HepG2 (cell line): ENCODE results near the gene ZNF485. TPM values are rescaled to one million over a fixed set of nuclear protein-coding genes. Genes with fewer than 3 reads are reported as not detected.

Source experiments
- ATAC-seq: fragments of 200-7000 bp; cut with Tn5 transposase; 3 replicates; pipeline ENCODE4 v1.9.1; 2020; ENCODE audit warnings: mild to moderate bottlenecking, moderate library complexity
- BruUV-seq: library from RNA; stranded (reverse); fragments of 400-500 nt; replicated peaks from 2 replicates; lab custom pipeline; 2021; lab: Mats Ljungman, UMichigan
- CTCF ChIA-PET: fragments of 300-600 bp; formaldehyde crosslinking; extraction: SDS; loops from one replicate; lab custom pipeline; 2021; ENCODE audit warnings: low total read pairs, inconsistent platforms, low intra/inter-chr PET ratio; lab: Yijun Ruan, JAX
- POLR2A ChIA-PET: fragments of 350-600 bp; sonication (Branson Sonifier 250); formaldehyde crosslinking; loops from one replicate; lab custom pipeline; 2020; ENCODE audit warnings: antibody characterized with exemption, inconsistent platforms; lab: Yijun Ruan, JAX
- DNase-seq: peaks from one replicate; pipeline ENCODE4 v3.0.0-alpha.2; 2015; ENCODE audit warnings: low spot score
- FAIRE-seq: peaks from 3 replicates; lab custom pipeline; 2011; peaks lifted over from hg19 to GRCh38; lab: Jason Lieb, UNC
- H2AFZ ChIP-seq: one replicate; pipeline ENCODE4 v1.6.1; 2011; ENCODE audit warnings: low read length, inconsistent platforms
- H3K27ac ChIP-seq: fragments of 300-600 bp; 3 replicates; pipeline ENCODE4 v1.8.0; 2011; ENCODE audit warnings: mixed run types, mild to moderate bottlenecking, mixed read lengths, low read length, inconsistent platforms; ENCODE audit not compliant: insufficient read depth; ENCODE audit errors: extremely low read length
- H3K27me3 ChIP-seq, 2 experiments: fragments of 200-600 bp in 1 of 2; 2 replicates in 1 of 2; 3 replicates in 1 of 2; pipeline versions ENCODE4 v1.6.0 to v1.8.0; 2011; ENCODE audit warnings: low read length in 2 of 2, mild to moderate bottlenecking in 2 of 2, moderate library complexity in 2 of 2, inconsistent platforms in 1 of 2; ENCODE audit not compliant: insufficient read depth in 2 of 2, control insufficient read depth in 1 of 2
- H3K36me3 ChIP-seq, 2 experiments: fragments of 200-600 bp in 1 of 2; replicated peaks in 1 of 2; 2 replicates in 1 of 2; 3 replicates in 1 of 2; pipeline versions ENCODE4 v1.5.1 to v1.8.0; 2011; ENCODE audit warnings: low read length in 2 of 2, inconsistent platforms in 1 of 2; ENCODE audit not compliant: insufficient read depth in 2 of 2, control insufficient read depth in 1 of 2
- H3K4me1 ChIP-seq: 2 replicates; pipeline ENCODE4 v1.5.1; 2012; ENCODE audit warnings: low read length, inconsistent platforms; ENCODE audit not compliant: insufficient read depth
- H3K4me2 ChIP-seq: 2 replicates; pipeline ENCODE4 v1.6.0; 2011; ENCODE audit warnings: low read depth, low read length, inconsistent platforms
- H3K4me3 ChIP-seq, 3 experiments: fragments of 200-600 bp in 1 of 3; sonication (generic), shearing (Covaris generic) in 1 of 3; replicated peaks in 1 of 3; 2 replicates each; pipeline ENCODE4 v1.5.1; 2011 to 2016; ENCODE audit warnings: low read length in 3 of 3, inconsistent platforms in 2 of 3, low read depth in 2 of 3, mild to moderate bottlenecking in 2 of 3, control low read depth in 1 of 3, mixed read lengths in 1 of 3; ENCODE audit not compliant: insufficient read depth in 1 of 3
- H3K79me2 ChIP-seq: one replicate; pipeline ENCODE4 v1.6.1; 2011; ENCODE audit warnings: low read length, inconsistent platforms; ENCODE audit not compliant: insufficient read depth
- H3K9ac ChIP-seq: 2 replicates; pipeline ENCODE4 v1.6.0; 2011; ENCODE audit warnings: mild to moderate bottlenecking, low read depth, low read length, inconsistent platforms; ENCODE audit not compliant: insufficient read depth
- H3K9me3 ChIP-seq: 2 replicates; pipeline ENCODE4 v1.5.1; 2012; ENCODE audit warnings: mild to moderate bottlenecking, low read length
- H4K20me1 ChIP-seq: 2 replicates; pipeline ENCODE4 v1.6.0; 2011; ENCODE audit warnings: inconsistent platforms, mild to moderate bottlenecking, low read length, moderate library complexity; ENCODE audit not compliant: insufficient read depth
- CEBPB ChIP-seq: IDR thresholded peaks from 2 replicates; pipeline ENCODE4 v1.6.1; 2011; ENCODE audit warnings: low read depth, low read length, improper control_type of control experiment, borderline replicate concordance
- HNF4A ChIP-seq: sonication (generic); formaldehyde crosslinking; IDR thresholded peaks from 2 replicates; pipeline ENCODE4 v1.4.0; 2020; ENCODE audit warnings: missing genetic modification reagents
- HNF4G ChIP-seq, 2 experiments: sonication (generic) in 1 of 2; formaldehyde crosslinking in 1 of 2; IDR thresholded peaks; 2 replicates each; pipeline versions ENCODE4 v1.4.0 to v1.6.1; 2011 to 2020; ENCODE audit warnings: borderline replicate concordance in 2 of 2, low read depth in 2 of 2, mild to moderate bottlenecking in 2 of 2, low read length in 1 of 2, missing genetic modification reagents in 1 of 2, moderate library complexity in 1 of 2
- HNRNPH1 ChIP-seq: fragments of 200-400 bp; formaldehyde crosslinking; optimal IDR thresholded peaks from 2 replicates; pipeline ENCODE3; 2017; ENCODE audit warnings: mild to moderate bottlenecking, low read depth, low read length
- MEIS1 ChIP-seq: sonication (generic); formaldehyde crosslinking; IDR thresholded peaks from 2 replicates; pipeline ENCODE4 v1.9.0; 2021; ENCODE audit warnings: mild to moderate bottlenecking, missing genetic modification reagents, moderate library complexity, borderline replicate concordance
- NFE2L2 ChIP-seq: fragments of 150-350 bp; IDR thresholded peaks from 2 replicates; pipeline ENCODE4 v1.6.1; 2014; ENCODE audit warnings: low read length
- NFKB2 ChIP-seq: sonication (generic); formaldehyde crosslinking; IDR thresholded peaks from 2 replicates; pipeline ENCODE4 v1.4.0; 2020; ENCODE audit warnings: missing genetic modification reagents, borderline replicate concordance
- POLR2AphosphoS5 ChIP-seq: IDR thresholded peaks from 2 replicates; pipeline ENCODE4 v1.6.1; 2012; ENCODE audit warnings: low read depth, low read length
- PPARG ChIP-seq: conservative IDR thresholded peaks from 2 replicates; pipeline ENCODE4 v1.6.1; 2016; ENCODE audit warnings: missing biosample characterization, missing genetic modification reagents
- SAFB2 ChIP-seq: sonication (generic); formaldehyde crosslinking; IDR thresholded peaks from 2 replicates; pipeline ENCODE4 v1.5.1; 2020; ENCODE audit warnings: missing genetic modification reagents, low read depth, mild to moderate bottlenecking, borderline replicate concordance
- SP2 ChIP-seq: sonication (generic); formaldehyde crosslinking; IDR thresholded peaks from 2 replicates; pipeline ENCODE4 v1.5.1; 2020; ENCODE audit warnings: mild to moderate bottlenecking, missing genetic modification reagents
- SP4 ChIP-seq: sonication (generic); formaldehyde crosslinking; IDR thresholded peaks from 2 replicates; pipeline ENCODE4 v1.8.1; 2023; ENCODE audit warnings: mild to moderate bottlenecking, missing genetic modification reagents
- ZBTB37 ChIP-seq: sonication (generic); formaldehyde crosslinking; IDR thresholded peaks from 2 replicates; pipeline ENCODE4 v1.4.0; 2020; ENCODE audit warnings: mild to moderate bottlenecking, missing genetic modification reagents
- ZFP36 ChIP-seq: fragments of 150-350 bp; IDR thresholded peaks from 2 replicates; pipeline ENCODE4 v1.6.1; 2018; ENCODE audit warnings: borderline replicate concordance, low read length, low read depth; ENCODE audit not compliant: partially characterized antibody
- ZNF101 ChIP-seq: sonication (generic); formaldehyde crosslinking; IDR thresholded peaks from 2 replicates; pipeline ENCODE4 v1.4.0; 2020; ENCODE audit warnings: mild to moderate bottlenecking, low read depth, missing genetic modification reagents, borderline replicate concordance
- WGBS: methylation state at CpG from one replicate; pipeline ENCODE4 v1.1.6; 2017; ENCODE audit warnings: low lambda C conversion rate; 5-methylcytosine and 5-hydroxymethylcytosine counted together
- in situ Hi-C: cut with HindIII; loops from 2 replicates; pipeline ENCODE4 v1.10.0; 2017; ENCODE audit warnings: low pct_unique_long_range_greater_than_20kb; ENCODE audit not compliant: extremely low pct_ligation_motif_present
- intact Hi-C: fragments of 100-400 bp; cut with micrococcal nuclease; formaldehyde crosslinking; loops from one replicate; pipeline ENCODE4 v1.10.0; 2022; ENCODE audit not compliant: unreplicated experiment
- polyA plus RNA-seq, 8 experiments: library from polyadenylated mRNA; depleted of rRNA in 3 of 8; stranded (reverse) in 7 of 8; unstranded in 1 of 8; fragments of >200 nt; fragmentation: Illumina TruSeq in 4 of 8; extraction: Trizol in 4 of 8; gene quantifications; 2 replicates each; pipeline versions ENCODE4 v1.2.1 to v1.2.3, GENCODE V29; 2011 to 2016; ENCODE audit warnings: low read depth in 4 of 8, missing spikeins in 1 of 8, mixed read lengths in 1 of 8; ENCODE audit not compliant: insufficient read depth in 1 of 8
- total RNA-seq, 5 experiments: library from RNA; depleted of rRNA; stranded (reverse); fragments of >200 nt; fragmentation: Illumina TruSeq; extraction: Trizol; gene quantifications; 2 replicates each; pipeline ENCODE4 v1.2.3, GENCODE V29; 2016; ENCODE audit warnings: low read depth in 1 of 5
- TF ChIP-seq, protein P1 (sequence below): sonication (generic); formaldehyde crosslinking; IDR thresholded peaks from 2 replicates; pipeline ENCODE4 v1.4.0; 2020; ENCODE audit warnings: missing genetic modification reagents
- TF ChIP-seq, protein P2 (sequence below): IDR thresholded peaks from 2 replicates; pipeline ENCODE4 v1.6.1; 2016
- TF ChIP-seq, protein P3 (sequence below): sonication (generic); formaldehyde crosslinking; IDR thresholded peaks from 2 replicates; pipeline ENCODE4 v1.4.0; 2020; ENCODE audit warnings: low read depth, mild to moderate bottlenecking, missing genetic modification reagents

Gene ZNF485
- total and polyA plus RNA-seq, 2 of the 13 experiments (the other 11 are each of a cell fraction or from before 2014, with no cell fraction given): 1.4 to 3.3 TPM

- intact Hi-C loops: no loop called here
- DNase-seq (peak; percentile 18), FAIRE-seq (no peak), ATAC-seq (peak; percentile 4; the same call in 1 of the 3 replicates)
- Histone ChIP-seq H3K9ac (no peak overlapping the region), H3K9me3 (no peaks in the 10 kb centered on the region), H3K4me3 (peak overlapping the region in 1 of 3 experiments; percentile 68; a peak in 2 of 6 replicates), H3K4me1 (peaks cover 22% of the 10 kb centered on the region), H4K20me1 (no peaks in the 10 kb centered on the region), H3K4me2 (peak overlapping the region; percentile 84), H3K36me3 (0 out of 5 replicates have a peak, but pooled peaks cover 0 to 4% of the 10 kb centered on the region in 2 experiments), H3K79me2 (no peaks in the 10 kb centered on the region), H2AFZ (no peak overlapping the region), H3K27me3 (peaks cover 3 to 8% of the 10 kb centered on the region in 2 experiments; a peak in 4 of 5 replicates), H3K27ac (no peak overlapping the region)
- in situ Hi-C loops: no loop called here
- BruUV-seq: no TSS peak
- WGBS: 72% methylated on average over 6 of the region's 6 CpGs
- ChIA-PET CTCF (no interaction called here), POLR2A (interaction anchor here (2.2 kb wide), 1 partner anchor 41 kb away, joined by 4 read pairs; no protein-coding TSS in a partner anchor)
- TF ChIP-seq NFE2L2 (no peak), SP4 (CRISPR knock-in tag) (no peak), HNF4A (CRISPR knock-in tag) (peak; percentile 22; the same call in 1 of the 2 replicates), NFKB2 (CRISPR knock-in tag) (no peak), ZBTB37 (CRISPR knock-in tag) (no peak), POLR2AphosphoS5 (no peak), HNRNPH1 (no peak), SAFB2 (no peak), CEBPB (peak; percentile 52; the same call in 1 of the 2 replicates), SP2 (CRISPR knock-in tag) (no peak), MEIS1 (CRISPR knock-in tag) (no peak), ZNF101 (CRISPR knock-in tag) (no peak), PPARG (CRISPR knock-in tag) (no peak), HNF4G (IDR thresholded peaks at IDR 0.05; ENCODE audit: borderline replicate concordance, low read depth, low read length) (no peak), HNF4G (CRISPR knock-in tag; IDR thresholded peaks at IDR 0.05; ENCODE audit: borderline replicate concordance, low read depth) (no peak), ZFP36 (no peak)
- TF ChIP-seq, protein P1, sequence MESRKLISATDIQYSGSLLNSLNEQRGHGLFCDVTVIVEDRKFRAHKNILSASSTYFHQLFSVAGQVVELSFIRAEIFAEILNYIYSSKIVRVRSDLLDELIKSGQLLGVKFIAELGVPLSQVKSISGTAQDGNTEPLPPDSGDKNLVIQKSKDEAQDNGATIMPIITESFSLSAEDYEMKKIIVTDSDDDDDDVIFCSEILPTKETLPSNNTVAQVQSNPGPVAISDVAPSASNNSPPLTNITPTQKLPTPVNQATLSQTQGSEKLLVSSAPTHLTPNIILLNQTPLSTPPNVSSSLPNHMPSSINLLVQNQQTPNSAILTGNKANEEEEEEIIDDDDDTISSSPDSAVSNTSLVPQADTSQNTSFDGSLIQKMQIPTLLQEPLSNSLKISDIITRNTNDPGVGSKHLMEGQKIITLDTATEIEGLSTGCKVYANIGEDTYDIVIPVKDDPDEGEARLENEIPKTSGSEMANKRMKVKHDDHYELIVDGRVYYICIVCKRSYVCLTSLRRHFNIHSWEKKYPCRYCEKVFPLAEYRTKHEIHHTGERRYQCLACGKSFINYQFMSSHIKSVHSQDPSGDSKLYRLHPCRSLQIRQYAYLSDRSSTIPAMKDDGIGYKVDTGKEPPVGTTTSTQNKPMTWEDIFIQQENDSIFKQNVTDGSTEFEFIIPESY: peak; percentile 89
- TF ChIP-seq, protein P2, sequence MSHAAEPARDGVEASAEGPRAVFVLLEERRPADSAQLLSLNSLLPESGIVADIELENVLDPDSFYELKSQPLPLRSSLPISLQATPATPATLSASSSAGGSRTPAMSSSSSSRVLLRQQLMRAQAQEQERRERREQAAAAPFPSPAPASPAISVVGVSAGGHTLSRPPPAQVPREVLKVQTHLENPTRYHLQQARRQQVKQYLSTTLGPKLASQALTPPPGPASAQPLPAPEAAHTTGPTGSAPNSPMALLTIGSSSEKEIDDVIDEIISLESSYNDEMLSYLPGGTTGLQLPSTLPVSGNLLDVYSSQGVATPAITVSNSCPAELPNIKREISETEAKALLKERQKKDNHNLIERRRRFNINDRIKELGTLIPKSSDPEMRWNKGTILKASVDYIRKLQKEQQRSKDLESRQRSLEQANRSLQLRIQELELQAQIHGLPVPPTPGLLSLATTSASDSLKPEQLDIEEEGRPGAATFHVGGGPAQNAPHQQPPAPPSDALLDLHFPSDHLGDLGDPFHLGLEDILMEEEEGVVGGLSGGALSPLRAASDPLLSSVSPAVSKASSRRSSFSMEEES: no peak
- TF ChIP-seq, protein P3, sequence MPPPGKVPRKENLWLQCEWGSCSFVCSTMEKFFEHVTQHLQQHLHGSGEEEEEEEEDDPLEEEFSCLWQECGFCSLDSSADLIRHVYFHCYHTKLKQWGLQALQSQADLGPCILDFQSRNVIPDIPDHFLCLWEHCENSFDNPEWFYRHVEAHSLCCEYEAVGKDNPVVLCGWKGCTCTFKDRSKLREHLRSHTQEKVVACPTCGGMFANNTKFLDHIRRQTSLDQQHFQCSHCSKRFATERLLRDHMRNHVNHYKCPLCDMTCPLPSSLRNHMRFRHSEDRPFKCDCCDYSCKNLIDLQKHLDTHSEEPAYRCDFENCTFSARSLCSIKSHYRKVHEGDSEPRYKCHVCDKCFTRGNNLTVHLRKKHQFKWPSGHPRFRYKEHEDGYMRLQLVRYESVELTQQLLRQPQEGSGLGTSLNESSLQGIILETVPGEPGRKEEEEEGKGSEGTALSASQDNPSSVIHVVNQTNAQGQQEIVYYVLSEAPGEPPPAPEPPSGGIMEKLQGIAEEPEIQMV (CRISPR knock-in tag): no peak
Observed at GRCh38 chr10:43647576-43647975, 41.3 kb downstream of the ZNF485 start.
